Bronchus fibroblast of lung (primary cell): ENCODE measurements around the gene TCEAL8. TPM values are rescaled to one million over a fixed set of nuclear protein-coding genes. Genes with fewer than 3 reads are reported as not detected.

ENCODE experiments used
- total RNA-seq: library from RNA; depleted of rRNA; stranded (reverse); fragments of >200 nt; gene quantifications from 2 replicates; pipeline ENCODE4 v1.2.3, GENCODE V29; 2015

TCEAL8 gene, protein sequence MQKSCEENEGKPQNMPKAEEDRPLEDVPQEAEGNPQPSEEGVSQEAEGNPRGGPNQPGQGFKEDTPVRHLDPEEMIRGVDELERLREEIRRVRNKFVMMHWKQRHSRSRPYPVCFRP
- total RNA-seq: 62.3 and 90.1 TPM in 2 replicates

DNA sequence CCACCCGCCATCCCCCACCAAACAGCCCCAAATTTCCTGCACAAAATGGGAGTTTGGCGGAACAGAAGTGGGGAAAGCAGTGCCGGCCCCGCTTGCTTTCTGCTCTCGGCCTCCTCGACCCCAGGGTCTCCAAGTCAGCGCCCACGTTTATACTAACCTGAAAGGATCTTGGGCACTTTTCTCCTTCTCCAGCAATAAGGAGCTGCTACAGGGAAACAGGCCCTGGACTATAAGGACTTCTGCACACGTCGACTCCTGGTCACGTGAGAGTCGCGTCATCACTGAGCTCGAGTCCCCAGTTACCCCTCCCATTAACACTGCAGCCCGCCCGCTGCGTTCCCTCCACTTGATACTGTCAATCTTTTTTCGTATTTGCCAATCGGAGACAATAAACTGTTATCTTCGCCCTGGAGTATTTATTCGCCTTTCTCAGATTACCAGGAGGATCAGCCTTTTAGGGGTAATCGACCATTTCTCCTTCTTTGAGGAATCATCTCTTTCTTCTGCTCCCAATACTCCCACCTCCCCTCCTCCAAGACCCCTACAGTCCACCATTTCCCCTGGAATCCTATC lies at the start of gene TCEAL8:
Gene TCEAL8 (minus strand): TSS at position 235 of the 573 bp plus-strand sequence. CDS start 1,176 bp downstream, outside the sequence.

DNA sequence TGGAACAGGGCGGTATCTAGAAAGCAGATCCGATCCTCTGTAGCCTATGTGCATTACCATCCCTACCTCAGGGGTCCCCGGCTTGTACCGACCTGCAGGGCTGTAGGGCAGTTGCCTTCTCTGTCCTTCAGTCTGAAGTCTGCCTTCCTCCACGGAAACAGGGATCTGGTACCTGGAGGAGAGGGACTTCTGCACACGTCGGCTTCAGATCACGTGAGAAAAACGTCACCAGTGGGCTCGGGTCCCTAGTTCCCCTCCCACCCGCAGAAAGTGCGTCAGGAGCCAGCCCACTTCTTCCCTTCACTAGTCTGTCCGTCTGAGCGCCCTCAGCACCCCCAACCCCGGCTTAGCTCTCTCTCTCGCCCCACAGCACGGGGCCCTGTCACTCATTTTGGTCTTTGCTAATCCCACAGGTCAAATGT lies 21.6 kb upstream of the TCEAL8 start, which contains the start of gene TCEAL5:
Gene TCEAL5 (minus strand): TSS at position 170 of the 422 bp plus-strand sequence. CDS start 2,187 bp downstream, outside the sequence.

DNA sequence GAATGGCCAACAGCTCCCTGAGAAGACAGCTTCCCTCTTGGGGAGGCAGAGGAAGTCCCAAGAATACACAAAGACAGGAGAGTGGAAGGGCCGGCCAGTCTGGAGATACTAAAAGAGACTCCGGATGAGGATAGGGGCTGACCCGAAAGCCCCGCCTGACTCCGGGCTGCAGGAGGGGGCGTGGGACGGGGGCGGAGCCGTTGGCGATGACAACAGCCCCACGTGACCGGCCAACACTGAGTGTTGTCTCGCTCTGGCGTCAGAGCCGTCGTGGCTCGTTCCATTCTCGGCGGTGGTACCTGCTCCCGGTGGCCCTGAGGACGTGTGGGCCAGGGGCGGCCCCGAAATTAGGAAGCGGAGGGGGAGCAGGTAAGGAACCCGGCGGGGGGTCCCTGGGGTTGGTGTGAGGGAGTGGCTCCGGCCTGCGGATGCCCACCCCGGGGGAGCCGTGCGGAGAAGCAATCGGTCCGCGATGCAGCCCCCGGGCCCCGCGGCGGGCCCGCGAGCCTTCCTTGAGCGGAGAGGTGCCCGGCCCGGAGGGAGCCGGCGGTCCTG lies 40.0 kb downstream of the TCEAL8 start, which contains the start of gene BEX4:
Gene BEX4 (plus strand): TSS at position 239 of the 555 bp plus-strand sequence. CDS start 1,046 bp downstream, outside the sequence.

Other genes starting within 250 kb of the TCEAL8 start
- gene BEX1, start 191.0 kb downstream of the TCEAL8 start, total RNA-seq: 6.2 and 12.8 TPM in 2 replicates
- not detected in 2 replicates for gene NXF3, start 162.0 kb downstream of the TCEAL8 start, total RNA-seq
- gene BEX4, start 40.0 kb downstream of the TCEAL8 start, total RNA-seq: 15.0 and 15.6 TPM in 2 replicates
- gene TCEAL5, start 21.6 kb upstream of the TCEAL8 start, total RNA-seq: not detected in 2 replicates
- gene BEX2, start 55.8 kb upstream of the TCEAL8 start, total RNA-seq: 0.34 and 0.89 TPM in 2 replicates
- 36.1 and 44.2 TPM in 2 replicates for gene TCEAL7, start 75.1 kb upstream of the TCEAL8 start, total RNA-seq
- gene TCEAL9, start 101.4 kb upstream of the TCEAL8 start, total RNA-seq: 50.1 and 113 TPM in 2 replicates
- gene BEX3, start 121.4 kb upstream of the TCEAL8 start, total RNA-seq: 298 and 309 TPM in 2 replicates